Measurements from ENCODE around the gene LSP1.
"Not testable (repeated sequence)": the region's sequence is repeated elsewhere in the genome, so short reads cannot be mapped to it uniquely, and the experiment has no call there.

LSP1 gene

DNA sequence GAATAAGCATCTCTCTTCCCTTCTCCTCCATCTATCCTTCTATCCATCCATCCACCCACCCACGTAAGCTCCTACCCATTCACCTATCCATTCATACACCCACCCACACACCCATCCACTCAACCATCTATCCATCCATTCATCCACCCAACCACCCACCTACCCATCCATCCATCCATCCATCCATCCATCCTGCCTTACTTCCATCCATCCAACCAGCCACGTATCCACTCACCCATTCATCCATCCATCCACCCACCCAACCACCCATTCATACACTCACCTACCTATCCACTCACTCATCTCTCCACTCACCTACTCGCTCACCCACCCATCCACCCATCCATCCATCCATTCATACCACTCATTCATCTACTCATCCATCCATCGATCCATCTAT lies 79.8 kb downstream of the LSP1 start:
- DNase-seq: no peak

DNA sequence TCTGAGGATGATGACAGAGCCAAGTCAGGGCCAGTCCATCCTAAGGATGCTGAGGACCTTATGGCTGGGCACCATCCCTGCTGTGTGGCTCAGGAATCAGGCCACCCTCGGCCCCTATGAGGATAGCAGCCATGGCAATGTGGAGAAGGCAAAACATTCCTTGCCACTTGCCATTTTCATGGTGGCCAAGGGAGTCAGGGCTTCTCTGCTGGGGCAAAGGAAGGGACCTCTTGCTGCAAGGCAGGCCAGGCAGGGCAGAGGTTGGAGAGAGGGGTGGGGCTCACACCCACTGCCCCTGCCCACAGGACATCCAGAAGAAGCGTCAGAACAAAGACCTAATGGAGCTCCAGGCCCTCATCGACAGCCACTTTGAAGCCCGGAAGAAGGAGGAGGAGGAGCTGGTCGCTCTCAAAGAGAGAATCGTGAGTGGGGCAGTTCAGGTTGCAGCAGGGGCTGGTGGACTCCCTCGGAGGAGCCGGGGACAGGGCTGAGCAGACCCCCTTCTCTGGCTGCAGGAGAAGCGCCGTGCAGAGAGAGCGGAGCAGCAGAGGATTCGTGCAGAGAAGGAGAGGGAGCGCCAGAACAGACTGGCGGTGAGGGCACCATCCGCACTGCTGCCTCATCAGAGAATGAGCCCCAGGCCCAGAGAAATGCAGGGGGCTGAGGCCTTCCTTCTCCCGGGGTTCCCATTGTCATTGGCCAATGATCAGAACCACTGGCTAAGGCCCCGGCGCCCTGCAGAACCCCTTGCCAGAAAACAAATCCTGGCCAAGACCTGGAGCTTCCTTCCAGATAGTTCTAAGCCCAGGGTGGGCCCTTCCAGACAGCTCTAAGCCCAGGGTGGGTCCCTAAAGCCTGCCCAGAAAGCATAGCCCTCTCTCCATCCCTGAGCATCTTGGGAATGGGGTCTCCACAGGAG lies 80.8 kb downstream of the LSP1 start:
- DNase-seq: no peak

DNA sequence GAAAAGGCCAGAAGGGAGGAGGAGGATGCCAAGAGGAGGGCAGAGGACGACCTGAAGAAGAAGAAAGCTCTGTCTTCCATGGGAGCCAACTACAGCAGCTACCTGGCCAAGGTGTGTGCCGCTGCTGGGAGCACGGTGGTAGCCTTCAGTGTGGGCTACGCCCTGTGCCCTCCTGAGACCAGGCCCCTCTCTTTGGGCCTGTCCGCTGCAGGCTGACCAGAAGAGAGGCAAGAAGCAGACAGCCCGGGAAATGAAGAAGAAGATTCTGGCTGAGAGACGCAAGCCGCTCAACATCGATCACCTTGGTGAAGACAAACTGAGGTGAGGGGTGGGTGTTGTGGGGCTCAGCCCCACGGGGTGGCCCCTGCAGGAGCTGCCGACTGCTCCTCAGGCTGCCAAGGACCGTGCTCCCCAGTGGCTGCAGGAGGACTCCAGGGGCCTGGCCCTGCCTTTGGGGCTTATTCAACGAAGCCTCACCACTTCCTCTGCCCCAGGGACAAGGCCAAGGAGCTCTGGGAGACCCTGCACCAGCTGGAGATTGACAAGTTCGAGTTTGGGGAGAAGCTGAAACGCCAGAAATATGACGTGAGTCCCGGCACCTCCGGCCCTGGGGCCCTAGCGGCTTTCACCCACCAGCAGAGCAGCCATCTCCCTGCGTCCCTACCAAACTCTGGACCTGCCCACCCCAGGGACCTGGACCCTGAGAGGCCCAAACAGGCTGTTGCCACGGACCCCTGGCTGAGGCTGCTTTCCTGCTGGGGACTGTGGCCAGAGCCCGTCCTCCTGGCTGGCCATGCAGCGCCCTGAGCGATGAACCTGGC lies 81.7 kb downstream of the LSP1 start:
- no peak for DNase-seq

DNA sequence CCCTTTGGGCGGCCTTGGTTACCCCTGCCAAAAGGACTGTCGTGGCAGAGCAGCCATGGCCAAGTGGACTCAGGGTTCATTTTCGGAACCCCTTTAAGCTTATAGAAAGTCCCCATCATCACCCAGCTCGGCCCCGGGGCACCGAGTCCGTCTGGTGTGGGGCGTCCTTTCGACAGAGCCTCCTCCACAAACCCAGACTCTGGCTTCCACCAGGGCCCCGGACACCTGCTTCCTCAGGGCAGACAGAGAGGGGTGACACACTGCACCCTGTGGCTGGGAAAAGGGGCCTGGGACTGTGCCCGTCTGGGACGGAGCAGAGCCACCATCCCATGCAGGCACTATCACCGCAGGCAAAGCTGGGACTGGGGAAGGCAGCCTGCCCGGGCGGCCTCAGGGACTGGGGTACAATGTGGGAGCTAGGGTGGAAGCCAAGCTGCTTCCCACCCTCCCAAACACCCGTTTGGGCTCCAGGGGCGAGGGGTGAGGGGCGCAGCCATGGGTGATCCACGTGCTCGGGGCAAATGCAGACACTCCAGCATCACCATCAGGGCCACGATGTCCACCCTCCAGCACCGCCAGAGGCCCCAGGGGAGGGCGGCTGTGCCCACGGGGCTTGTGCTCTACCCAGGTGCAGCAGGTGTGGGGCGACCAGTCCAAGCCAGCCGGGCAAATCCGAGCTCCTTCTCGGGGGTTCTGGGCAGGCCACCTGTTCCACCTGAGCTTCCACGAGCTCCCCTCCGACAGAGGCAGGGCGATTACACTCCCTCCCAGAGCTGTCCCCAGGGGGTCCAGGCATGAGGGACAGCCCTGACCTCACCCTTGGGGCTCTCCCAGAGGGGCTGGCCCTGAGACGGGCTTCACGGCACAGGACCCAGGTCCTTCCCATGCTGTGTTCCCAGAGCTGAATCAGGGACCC lies 82.5 kb downstream of the LSP1 start:
- no peak for DNase-seq

DNA sequence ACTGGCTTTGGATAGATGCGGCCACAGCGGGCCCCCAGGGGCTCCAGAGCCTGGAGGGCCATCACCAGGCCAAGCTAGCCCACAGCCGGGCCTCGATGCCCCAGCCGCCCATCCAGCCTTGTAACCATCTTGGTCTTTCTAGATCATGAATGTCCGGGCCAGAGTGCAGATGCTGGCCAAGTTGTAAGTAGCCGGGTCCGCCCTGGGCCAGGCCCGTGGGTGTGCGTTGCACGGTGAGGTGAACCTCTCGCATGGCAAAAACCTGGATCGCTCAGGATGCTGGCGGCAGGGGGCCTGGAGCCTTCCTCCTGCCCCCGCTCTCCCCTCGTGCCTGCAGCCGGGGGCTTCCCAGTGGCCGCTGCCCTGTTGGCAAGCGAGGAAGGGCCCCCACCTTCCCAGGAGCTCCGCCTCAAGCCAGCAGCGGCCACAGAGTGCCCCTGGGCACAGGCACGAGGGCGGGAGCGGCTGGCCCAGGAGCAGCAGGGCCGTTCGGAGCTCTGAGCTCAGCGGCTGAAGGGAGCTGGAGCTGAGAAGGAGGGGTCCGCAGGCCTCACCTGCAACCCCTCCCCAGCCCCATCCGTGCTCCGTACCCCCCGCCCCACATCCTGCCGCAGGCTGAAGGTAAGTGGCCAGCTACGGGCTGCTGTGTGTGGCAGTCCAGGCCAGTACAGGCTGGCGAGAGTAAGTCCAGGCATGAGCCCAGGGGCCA lies 83.3 kb downstream of the LSP1 start:
- DNase-seq: no peak

DNA sequence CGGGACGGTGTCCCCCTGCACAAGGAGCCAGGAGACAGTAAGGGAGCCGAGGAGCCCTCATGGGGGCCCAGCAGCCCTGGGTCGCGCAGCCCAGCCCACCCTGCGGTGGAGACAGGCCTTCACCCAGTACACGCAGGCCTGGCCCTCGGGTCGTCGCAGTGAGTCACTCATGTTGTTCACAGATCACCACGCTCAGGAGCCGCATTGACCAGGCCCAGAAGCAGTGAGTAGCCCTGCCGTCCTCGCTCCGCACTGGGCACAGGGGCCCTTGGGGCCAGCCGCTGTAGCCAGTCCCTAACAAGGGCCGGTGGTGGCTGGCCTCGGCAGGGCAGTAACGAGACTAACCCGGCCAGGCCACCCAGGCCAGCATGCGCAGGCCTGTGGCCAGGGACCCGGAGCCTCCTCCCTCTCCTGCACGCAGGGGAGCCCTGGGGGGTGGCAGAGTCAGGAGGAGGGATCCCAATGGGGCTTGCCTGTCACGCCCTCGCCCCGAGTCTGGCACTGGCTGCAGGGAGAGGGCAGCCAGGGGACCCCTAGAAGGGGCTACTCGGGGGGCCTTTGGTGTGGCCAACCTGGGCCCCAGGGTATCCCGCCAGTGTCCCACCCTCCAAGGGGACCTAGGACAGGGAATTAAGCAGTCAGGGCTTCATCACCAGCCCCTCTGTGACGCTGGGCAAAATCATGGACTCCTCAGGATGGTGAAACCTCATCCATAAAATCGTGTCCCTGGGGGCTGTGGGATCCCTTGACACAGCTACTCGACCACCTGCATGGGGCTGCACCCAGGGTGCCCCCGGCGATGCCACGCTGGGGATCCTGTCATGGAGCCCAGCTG lies 84.1 kb downstream of the LSP1 start:
- DNase-seq: no peak

DNA sequence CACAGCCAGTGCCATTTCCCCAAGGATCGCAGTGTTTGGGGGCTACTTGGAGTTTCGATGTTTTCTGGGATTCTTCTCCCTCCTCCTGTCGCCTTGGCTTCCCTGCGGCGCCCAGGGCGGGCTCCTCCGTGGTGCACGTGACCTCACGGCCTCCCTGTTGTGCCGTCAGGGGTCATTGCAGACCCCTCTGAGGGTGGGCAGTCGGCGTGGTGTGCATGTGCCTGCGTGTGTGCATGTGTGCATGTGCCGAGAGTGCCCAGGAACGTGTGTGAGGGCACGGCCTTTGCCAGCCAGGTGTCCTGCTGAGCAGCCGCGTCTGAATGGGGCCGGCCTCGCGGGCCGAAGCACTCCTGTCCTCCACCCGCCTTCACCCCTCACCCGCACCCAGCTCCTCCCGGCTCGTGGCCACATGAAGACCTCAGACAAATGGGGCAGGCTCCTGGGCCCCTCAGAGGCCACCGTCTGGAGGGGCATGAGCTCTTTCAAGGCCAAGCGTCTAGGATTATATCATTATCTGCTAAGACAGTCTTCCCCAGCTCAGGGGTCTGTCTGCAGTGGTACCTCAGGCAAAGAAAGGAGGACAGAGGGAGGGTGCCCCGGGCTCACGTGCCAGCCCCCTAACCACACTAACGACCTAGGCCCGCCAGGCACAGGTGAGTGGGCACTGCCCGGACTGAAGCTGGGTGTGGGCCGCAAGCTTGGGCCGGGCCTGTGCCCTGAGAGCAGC lies 84.9 kb downstream of the LSP1 start:
- no peak for DNase-seq

DNA sequence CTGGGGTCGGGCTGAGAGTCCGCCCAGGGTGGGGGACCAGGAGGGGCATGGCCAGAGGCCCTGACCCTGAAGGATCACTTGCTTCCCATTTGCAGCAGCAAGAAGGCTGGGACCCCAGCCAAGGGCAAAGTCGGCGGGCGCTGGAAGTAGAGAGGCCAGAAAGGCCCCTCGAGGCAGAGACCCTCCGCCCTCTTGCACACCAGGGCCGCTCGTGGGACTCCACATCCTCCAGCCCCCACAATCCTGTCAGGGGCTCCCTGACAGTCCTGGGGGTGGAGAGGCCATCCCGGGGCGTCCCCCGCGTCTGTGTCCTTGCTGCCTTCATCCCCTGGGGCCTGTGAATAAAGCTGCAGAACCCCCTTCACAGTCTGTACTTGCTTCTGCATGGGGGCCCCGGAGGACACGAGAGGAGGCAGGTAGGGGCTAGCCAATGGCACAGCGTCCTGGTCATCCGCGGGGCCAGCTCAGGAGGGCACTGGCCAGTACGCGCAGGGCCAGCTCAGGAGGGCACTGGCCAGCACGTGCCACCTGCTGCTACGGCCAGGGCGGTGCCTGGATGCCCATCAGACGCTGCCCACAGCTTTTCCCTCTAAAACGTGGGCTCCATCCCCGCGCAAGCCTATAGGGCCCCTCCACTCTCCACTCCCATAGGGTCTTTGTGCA lies 85.6 kb downstream of the LSP1 start:
- DNase-seq: no peak

DNA sequence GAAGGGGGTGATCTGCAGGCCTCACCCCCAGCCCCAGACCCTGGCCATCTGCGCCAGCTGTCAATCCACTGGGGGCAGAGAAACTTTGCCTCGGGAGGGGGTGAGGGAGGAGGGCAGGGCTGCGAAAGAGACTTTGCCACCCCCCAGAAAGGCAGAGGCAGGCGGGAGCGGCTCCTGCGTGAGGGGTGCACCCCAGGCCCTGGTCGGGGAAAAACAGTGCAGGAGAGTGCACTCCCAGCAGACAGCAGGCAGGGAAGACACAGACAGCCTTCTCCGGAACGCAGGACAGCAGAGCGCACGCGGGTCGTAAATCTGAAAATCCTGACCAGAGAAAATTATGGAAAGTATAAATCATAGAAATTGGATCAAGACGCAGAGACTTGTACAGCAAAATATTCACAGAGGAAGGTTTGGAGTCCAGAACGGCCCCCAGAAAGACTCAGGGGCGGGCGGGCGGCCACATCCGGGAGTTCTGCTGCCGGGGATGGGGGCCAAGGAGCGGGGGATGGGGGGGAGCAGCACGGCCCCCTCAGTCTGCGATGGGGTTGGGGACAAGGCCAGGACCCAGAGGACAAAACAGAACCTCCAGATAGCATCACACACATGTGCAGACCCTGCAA lies 86.2 kb downstream of the LSP1 start:
- DNase-seq: no peak

DNA sequence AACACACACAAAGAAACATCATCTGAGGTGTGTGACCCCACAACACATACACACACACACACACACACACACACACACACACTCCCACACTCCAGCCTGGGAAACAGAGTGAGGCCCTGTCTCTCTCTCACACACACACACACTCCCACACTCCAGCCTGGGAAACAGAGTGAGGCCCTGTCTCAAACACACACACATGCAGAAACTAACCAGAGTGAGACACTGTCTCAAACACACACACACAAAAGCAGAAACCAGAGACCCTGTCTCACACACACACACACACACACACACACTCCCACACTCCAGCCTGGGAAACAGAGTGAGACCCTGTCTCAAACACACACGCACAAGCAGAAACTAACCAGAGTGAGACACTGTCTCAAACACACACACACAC lies 86.9 kb downstream of the LSP1 start:
- DNase-seq: not testable (repeated sequence)

All from EL (cell line).